Kidney epithelial cell (primary cell): Measurements from ENCODE around the gene SIPA1L3. TPM values are rescaled to one million over a fixed set of nuclear protein-coding genes. Genes with fewer than 3 reads are reported as not detected.
A peak's percentile ranks its signal among the peaks of the same experiment; 100 is the strongest.

Source experiments
- DNase-seq: peaks from one replicate; pipeline ENCODE4 v3.0.0-alpha.2; 2010; ENCODE audit warnings: low read depth
- H3K27me3 ChIP-seq: 2 replicates; pipeline ENCODE4 v1.6.0; 2011; ENCODE audit warnings: low read length; ENCODE audit not compliant: control insufficient read depth, insufficient read depth
- H3K36me3 ChIP-seq: 2 replicates; pipeline ENCODE4 v1.5.1; 2011; ENCODE audit warnings: low read length; ENCODE audit not compliant: control insufficient read depth, insufficient read depth
- H3K4me3 ChIP-seq: 2 replicates; pipeline ENCODE4 v1.5.1; 2011; ENCODE audit warnings: low read depth, mild to moderate bottlenecking, control low read depth, low read length
- CTCF ChIP-seq: IDR thresholded peaks from 2 replicates; pipeline ENCODE4 v1.5.1; 2011; ENCODE audit warnings: mild to moderate bottlenecking, moderate library complexity, low read length, control low read depth, inconsistent platforms; ENCODE audit not compliant: insufficient read depth, poor library complexity, severe bottlenecking
- total RNA-seq: library from RNA; depleted of rRNA; stranded (reverse); fragments of >200 nt; gene quantifications from 2 replicates; pipeline ENCODE4 v1.2.3, GENCODE V29; 2015

The SIPA1L3 gene
- total RNA-seq, 1 donor from 2014 or later = 40.4 TPM

- no peak for TF ChIP-seq CTCF
- no peak for DNase-seq
- peaks cover 2% of the 10 kb centered on the region for H3K36me3 ChIP-seq
- no peaks in the 10 kb centered on the region for H3K27me3 ChIP-seq
- H3K4me3 ChIP-seq = no peak overlapping the region
These were observed 226.3 kb downstream of the SIPA1L3 start for GRCh38 chr19:38133319-38133718.

- Histone ChIP-seq H3K27me3 (no peaks in the 10 kb centered on the region), H3K36me3 (peaks cover 2% of the 10 kb centered on the region), H3K4me3 (no peak overlapping the region)
- DNase-seq = no peak
- peak; percentile 65 for TF ChIP-seq CTCF
These were observed 227.6 kb downstream of the SIPA1L3 start for GRCh38 chr19:38134540-38135149.

GRCh38 chr19:38135150-38135998, 228.4 kb downstream of the SIPA1L3 start:
- no peak for DNase-seq
- Histone ChIP-seq H3K4me3 (no peak overlapping the region), H3K27me3 (no peaks in the 10 kb centered on the region), H3K36me3 (peaks cover 2% of the 10 kb centered on the region)
- TF ChIP-seq CTCF = no peak

- no peak for DNase-seq
- no peak for TF ChIP-seq CTCF
- H3K4me3 ChIP-seq = no peak overlapping the region
- peaks cover 2% of the 10 kb centered on the region for H3K36me3 ChIP-seq
- H3K27me3 ChIP-seq = no peaks in the 10 kb centered on the region
These were observed 232.1 kb downstream of the SIPA1L3 start for GRCh38 chr19:38139122-38139521.

GRCh38 chr19:38141108-38141507, 234.1 kb downstream of the SIPA1L3 start:
- no peaks in the 10 kb centered on the region for H3K27me3 ChIP-seq
- no peak for TF ChIP-seq CTCF
- no peak overlapping the region for H3K4me3 ChIP-seq
- DNase-seq = no peak
- peaks cover 2% of the 10 kb centered on the region for H3K36me3 ChIP-seq
